Body of pancreas (tissue), 4 donors: ENCODE data around the gene SLC6A19.

Source experiments
- CTCF ChIP-seq, 7 experiments: fragments of 450-650 bp in 4 of 7; fragments of 200-600 bp in 3 of 7; sonication (generic) in 3 of 7; IDR thresholded peaks; one replicate each; pipeline ENCODE4 v1.5.1; 2016 to 2019; ENCODE audit warnings: antibody characterized with exemption in 7 of 7
- POLR2A ChIP-seq, 3 donors: fragments of 450-650 bp; IDR thresholded peaks; one replicate each; pipeline ENCODE4 v1.6.1; 2016; ENCODE audit warnings: antibody characterized with exemption in 3 of 3, mild to moderate bottlenecking in 2 of 3

GRCh38 chr5:1256776-1257175 is 55.4 kb downstream of the SLC6A19 start:
- TF ChIP-seq POLR2A (IDR thresholded peaks at IDR 0.05) (no peak), CTCF (IDR thresholded peaks at IDR 0.05) (no peak)
